Activated gamma-delta T cell treated with Interleukin-2 at 50 U/mL for 16 hours (primary cell): ENCODE results near the gene RABGAP1L.

Experiments used
- DNase-seq: peaks from one replicate; pipeline ENCODE4 v3.0.0-alpha.2; 2020

The RABGAP1L gene

GRCh38 chr1:174726880-174727585 is 567.7 kb downstream of the RABGAP1L start:
- DNase-seq = no peak

- DNase-seq = no peak
These were observed 575.0 kb downstream of the RABGAP1L start for GRCh38 chr1:174734270-174734669.

GRCh38 chr1:174736831-174737230 is 577.5 kb downstream of the RABGAP1L start:
- no peak for DNase-seq

- no peak for DNase-seq
These were observed 581.1 kb downstream of the RABGAP1L start for GRCh38 chr1:174740249-174740968.

- no peak for DNase-seq
These were observed 583.7 kb downstream of the RABGAP1L start for GRCh38 chr1:174742805-174743653.

GRCh38 chr1:174743654-174744561 is 584.6 kb downstream of the RABGAP1L start:
- no peak for DNase-seq

GRCh38 chr1:174744886-174745285 is 585.6 kb downstream of the RABGAP1L start:
- DNase-seq = no peak

- no peak for DNase-seq
These were observed 586.9 kb downstream of the RABGAP1L start for GRCh38 chr1:174746024-174746808.

- DNase-seq = no peak
These were observed 588.3 kb downstream of the RABGAP1L start for GRCh38 chr1:174747613-174748012.

- no peak for DNase-seq
These were observed 589.3 kb downstream of the RABGAP1L start for GRCh38 chr1:174748586-174748985.

GRCh38 chr1:174753131-174753530 is 593.8 kb downstream of the RABGAP1L start:
- no peak for DNase-seq

GRCh38 chr1:174761335-174761734 is 602.0 kb downstream of the RABGAP1L start:
- no peak for DNase-seq

GRCh38 chr1:174761901-174762585 is 602.7 kb downstream of the RABGAP1L start:
- DNase-seq = no peak

- DNase-seq = no peak
These were observed 604.9 kb downstream of the RABGAP1L start for GRCh38 chr1:174764191-174764590.

GRCh38 chr1:174766727-174767126 is 607.4 kb downstream of the RABGAP1L start:
- no peak for DNase-seq

GRCh38 chr1:174768516-174768915 is 609.2 kb downstream of the RABGAP1L start:
- no peak for DNase-seq

- no peak for DNase-seq
These were observed 609.6 kb downstream of the RABGAP1L start for GRCh38 chr1:174768949-174769348.

GRCh38 chr1:174769961-174770549 is 610.7 kb downstream of the RABGAP1L start:
- DNase-seq = no peak

- no peak for DNase-seq
These were observed 616.3 kb downstream of the RABGAP1L start for GRCh38 chr1:174775621-174776020.

GRCh38 chr1:174777262-174777661 is 617.9 kb downstream of the RABGAP1L start:
- no peak for DNase-seq

- DNase-seq = no peak
These were observed 626.2 kb downstream of the RABGAP1L start for GRCh38 chr1:174785510-174785909.
